ENCODE results near the gene CDPF1.

- TF ChIP-seq, protein P1, sequence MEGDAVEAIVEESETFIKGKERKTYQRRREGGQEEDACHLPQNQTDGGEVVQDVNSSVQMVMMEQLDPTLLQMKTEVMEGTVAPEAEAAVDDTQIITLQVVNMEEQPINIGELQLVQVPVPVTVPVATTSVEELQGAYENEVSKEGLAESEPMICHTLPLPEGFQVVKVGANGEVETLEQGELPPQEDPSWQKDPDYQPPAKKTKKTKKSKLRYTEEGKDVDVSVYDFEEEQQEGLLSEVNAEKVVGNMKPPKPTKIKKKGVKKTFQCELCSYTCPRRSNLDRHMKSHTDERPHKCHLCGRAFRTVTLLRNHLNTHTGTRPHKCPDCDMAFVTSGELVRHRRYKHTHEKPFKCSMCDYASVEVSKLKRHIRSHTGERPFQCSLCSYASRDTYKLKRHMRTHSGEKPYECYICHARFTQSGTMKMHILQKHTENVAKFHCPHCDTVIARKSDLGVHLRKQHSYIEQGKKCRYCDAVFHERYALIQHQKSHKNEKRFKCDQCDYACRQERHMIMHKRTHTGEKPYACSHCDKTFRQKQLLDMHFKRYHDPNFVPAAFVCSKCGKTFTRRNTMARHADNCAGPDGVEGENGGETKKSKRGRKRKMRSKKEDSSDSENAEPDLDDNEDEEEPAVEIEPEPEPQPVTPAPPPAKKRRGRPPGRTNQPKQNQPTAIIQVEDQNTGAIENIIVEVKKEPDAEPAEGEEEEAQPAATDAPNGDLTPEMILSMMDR (IDR thresholded peaks at IDR 0.05; ENCODE audit: insufficient read depth, low read depth, low read length) = no peak
- TF ChIP-seq EZH2 (IDR thresholded peaks at IDR 0.05; ENCODE audit: insufficient read depth, low read length) = no peak
Observed at GRCh38 chr22:46214616-46215015, 35.5 kb downstream of the CDPF1 start.
